ENCODE measurements around the gene CCDC60. TPM values are rescaled to one million over a fixed set of nuclear protein-coding genes. Genes with fewer than 3 reads are reported as not detected.

The CCDC60 gene
- polyA plus RNA-seq, 3 donors from 2014 or later = not detected

- Mint-ChIP-seq H3K27me3 (ENCODE audit: low read depth in 3 of 3) (peaks cover 0 to 7% (median 2%) of the 10 kb centered on the region in 3 donors), H3K4me3 (no peak overlapping the region), H3K4me1 (no peaks in the 10 kb centered on the region), H3K9me3 (no peaks in the 10 kb centered on the region), H3K27ac (no peak overlapping the region), H3K36me3 (no peaks in the 10 kb centered on the region)
- no peak for DNase-seq
Observed at GRCh38 chr12:119363037-119363436, 28.5 kb downstream of the CCDC60 start.

- Mint-ChIP-seq H3K36me3 (no peaks in the 10 kb centered on the region), H3K4me1 (no peaks in the 10 kb centered on the region), H3K4me3 (no peak overlapping the region), H3K9me3 (no peaks in the 10 kb centered on the region), H3K27ac (no peak overlapping the region), H3K27me3 (ENCODE audit: low read depth in 3 of 3) (peaks cover 0 to 6% (median 2%) of the 10 kb centered on the region in 3 donors)
- DNase-seq = no peak
Observed at GRCh38 chr12:119363490-119363889, 29.0 kb downstream of the CCDC60 start.

GRCh38 chr12:119365451-119365850, 30.9 kb downstream of the CCDC60 start:
- no peak for DNase-seq
- Mint-ChIP-seq H3K36me3 (no peaks in the 10 kb centered on the region), H3K4me3 (no peak overlapping the region), H3K4me1 (no peaks in the 10 kb centered on the region), H3K9me3 (no peaks in the 10 kb centered on the region), H3K27me3 (ENCODE audit: low read depth in 3 of 3) (peaks cover 0 to 6% (median 2%) of the 10 kb centered on the region in 3 donors), H3K27ac (no peak overlapping the region)

DNA sequence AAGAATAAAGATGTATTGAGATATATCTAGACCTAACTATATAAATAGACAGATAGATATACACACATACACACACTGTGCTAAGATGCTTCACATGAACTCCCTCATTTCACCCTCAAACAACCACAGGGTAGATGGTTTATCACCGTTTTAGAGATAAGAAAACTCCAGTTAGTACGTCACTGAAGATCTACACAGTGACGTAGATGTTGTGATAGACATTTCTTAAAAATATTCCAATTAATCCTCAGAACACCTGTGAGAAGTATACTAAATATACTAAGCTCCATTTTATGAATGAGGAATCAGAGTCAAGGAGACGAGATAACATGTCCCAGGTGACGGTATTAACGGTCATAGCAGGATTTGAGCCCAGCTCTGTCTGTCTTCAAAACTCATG, 31.5 kb downstream of the CCDC60 start:
- Mint-ChIP-seq H3K4me1 (no peaks in the 10 kb centered on the region), H3K27ac (no peak overlapping the region), H3K36me3 (no peaks in the 10 kb centered on the region), H3K27me3 (ENCODE audit: low read depth in 3 of 3) (peaks cover 0 to 6% (median 2%) of the 10 kb centered on the region in 3 donors), H3K4me3 (no peak overlapping the region), H3K9me3 (no peaks in the 10 kb centered on the region)
- DNase-seq = no peak

GRCh38 chr12:119369161-119369560, 34.6 kb downstream of the CCDC60 start:
- H3K4me3 Mint-ChIP-seq = no peak overlapping the region
- no peaks in the 10 kb centered on the region for H3K36me3 Mint-ChIP-seq
- H3K27me3 Mint-ChIP-seq (ENCODE audit: low read depth in 3 of 3) = peaks cover 0 to 5% (median 0%) of the 10 kb centered on the region in 3 donors
- no peak for DNase-seq
- no peaks in the 10 kb centered on the region for H3K9me3 Mint-ChIP-seq
- no peaks in the 10 kb centered on the region for H3K4me1 Mint-ChIP-seq
- H3K27ac Mint-ChIP-seq = no peak overlapping the region

DNA sequence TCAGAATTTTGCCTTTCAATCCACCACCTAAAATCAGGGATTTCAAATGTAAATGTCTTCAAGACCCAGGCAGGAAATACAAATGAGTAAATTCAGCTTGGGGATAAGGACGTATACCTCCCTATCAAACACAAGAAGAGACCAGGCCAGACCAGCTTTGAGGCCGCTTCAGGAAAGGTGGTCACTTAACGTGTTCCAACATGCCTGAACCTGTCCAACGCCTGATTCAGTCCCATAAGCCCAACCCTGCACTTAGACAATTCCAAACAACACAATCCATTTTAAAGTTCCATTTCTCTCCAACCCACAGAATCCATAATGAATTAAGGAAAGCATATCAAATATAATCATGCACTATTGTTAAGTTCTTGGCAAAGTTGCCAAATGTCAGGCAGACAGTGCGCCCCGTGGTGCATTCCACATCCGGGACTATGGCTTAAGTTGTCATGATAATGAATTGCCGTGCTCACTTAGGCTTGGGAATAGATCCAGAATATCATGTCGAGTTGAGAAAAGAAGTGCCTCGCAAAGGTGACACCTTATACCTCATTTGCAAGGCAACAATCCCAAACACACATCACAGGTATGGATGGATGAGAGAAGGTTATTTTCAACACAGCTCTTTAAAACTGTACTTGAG, 35.5 kb downstream of the CCDC60 start:
- Mint-ChIP-seq H3K4me3 (no peak overlapping the region), H3K9me3 (no peaks in the 10 kb centered on the region), H3K4me1 (no peaks in the 10 kb centered on the region), H3K36me3 (no peaks in the 10 kb centered on the region), H3K27me3 (ENCODE audit: low read depth in 3 of 3) (peaks cover 0 to 3% (median 0%) of the 10 kb centered on the region in 3 donors), H3K27ac (no peak overlapping the region)
- DNase-seq = no peak

DNA sequence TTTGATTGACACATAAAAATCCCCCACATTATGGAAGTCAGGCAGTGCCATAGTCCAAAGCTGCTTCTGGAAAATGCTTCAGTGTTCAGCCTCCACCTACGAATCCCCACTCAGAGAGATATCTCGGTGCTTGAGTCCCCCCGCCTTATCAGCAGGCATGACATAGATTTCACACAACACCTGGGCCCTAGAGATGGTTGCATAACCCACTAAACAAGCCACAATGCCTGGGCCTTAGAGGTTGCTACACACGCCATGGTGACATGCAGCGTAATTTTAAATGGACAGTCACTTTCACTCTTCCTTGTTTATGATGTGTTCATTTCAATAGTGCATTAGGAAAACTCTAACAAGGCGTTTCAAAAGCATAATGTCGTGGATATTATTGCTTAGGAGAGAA, 38.0 kb downstream of the CCDC60 start:
- no peaks in the 10 kb centered on the region for H3K36me3 Mint-ChIP-seq
- no peak overlapping the region for H3K27ac Mint-ChIP-seq
- peaks cover 0 to 3% (median 1%) of the 10 kb centered on the region in 3 donors for H3K27me3 Mint-ChIP-seq (ENCODE audit: low read depth in 3 of 3)
- no peak for DNase-seq
- no peak overlapping the region for H3K4me3 Mint-ChIP-seq
- no peaks in the 10 kb centered on the region for H3K4me1 Mint-ChIP-seq
- no peaks in the 10 kb centered on the region for H3K9me3 Mint-ChIP-seq

DNA sequence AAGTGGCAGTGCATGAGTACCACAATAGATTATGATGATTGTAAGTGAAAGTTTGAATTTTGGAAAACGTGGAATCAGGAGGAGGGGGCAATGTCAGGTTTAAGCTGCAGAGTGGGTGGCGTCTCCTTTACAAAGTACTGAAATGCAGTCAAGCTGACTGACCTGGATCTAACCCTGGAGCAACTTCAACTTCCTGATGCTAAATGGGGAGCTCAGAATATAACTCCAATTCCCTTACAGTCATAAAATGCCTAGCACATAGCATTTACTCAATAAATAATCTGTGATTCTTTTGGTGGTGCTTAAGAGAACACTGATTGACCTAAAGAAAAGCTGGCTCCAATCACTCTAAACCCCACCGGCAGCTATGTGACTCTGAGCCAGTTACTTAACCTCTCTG, 38.5 kb downstream of the CCDC60 start:
- Mint-ChIP-seq H3K27ac (no peak overlapping the region), H3K4me3 (no peak overlapping the region), H3K4me1 (no peaks in the 10 kb centered on the region), H3K9me3 (no peaks in the 10 kb centered on the region), H3K27me3 (ENCODE audit: low read depth in 3 of 3) (peaks cover 0 to 5% (median 3%) of the 10 kb centered on the region in 3 donors), H3K36me3 (no peaks in the 10 kb centered on the region)
- no peak for DNase-seq

DNA sequence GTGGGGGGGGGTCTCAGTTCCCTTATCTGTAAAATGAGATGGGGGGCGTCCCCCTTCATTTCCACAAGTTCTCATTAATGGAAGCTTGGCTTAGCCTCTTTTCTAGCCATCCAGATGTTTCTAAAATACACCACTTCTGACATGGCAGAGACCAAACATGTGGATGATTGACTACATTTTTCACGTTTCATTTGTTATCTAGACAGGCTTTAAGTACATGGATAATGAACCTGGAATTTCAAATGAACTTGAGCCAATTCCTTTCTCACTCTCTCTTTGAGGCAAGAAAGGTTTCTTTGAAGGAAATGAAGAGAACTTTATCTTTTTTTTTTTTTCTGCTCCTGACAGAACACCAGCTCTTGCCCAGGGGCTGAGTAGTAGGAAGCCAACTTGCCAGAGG, 39.1 kb downstream of the CCDC60 start:
- H3K27me3 Mint-ChIP-seq (ENCODE audit: low read depth in 3 of 3) = peaks cover 0 to 5% (median 3%) of the 10 kb centered on the region in 3 donors
- H3K4me3 Mint-ChIP-seq = no peak overlapping the region
- no peak overlapping the region for H3K27ac Mint-ChIP-seq
- H3K36me3 Mint-ChIP-seq = no peaks in the 10 kb centered on the region
- no peaks in the 10 kb centered on the region for H3K4me1 Mint-ChIP-seq
- no peaks in the 10 kb centered on the region for H3K9me3 Mint-ChIP-seq
- no peak for DNase-seq

GRCh38 chr12:119374635-119375034, 40.1 kb downstream of the CCDC60 start:
- Mint-ChIP-seq H3K36me3 (no peaks in the 10 kb centered on the region), H3K4me3 (no peak overlapping the region), H3K27ac (no peak overlapping the region), H3K27me3 (ENCODE audit: low read depth in 3 of 3) (peaks cover 0 to 5% (median 3%) of the 10 kb centered on the region in 3 donors), H3K9me3 (no peaks in the 10 kb centered on the region), H3K4me1 (no peaks in the 10 kb centered on the region)
- DNase-seq = no peak

DNA sequence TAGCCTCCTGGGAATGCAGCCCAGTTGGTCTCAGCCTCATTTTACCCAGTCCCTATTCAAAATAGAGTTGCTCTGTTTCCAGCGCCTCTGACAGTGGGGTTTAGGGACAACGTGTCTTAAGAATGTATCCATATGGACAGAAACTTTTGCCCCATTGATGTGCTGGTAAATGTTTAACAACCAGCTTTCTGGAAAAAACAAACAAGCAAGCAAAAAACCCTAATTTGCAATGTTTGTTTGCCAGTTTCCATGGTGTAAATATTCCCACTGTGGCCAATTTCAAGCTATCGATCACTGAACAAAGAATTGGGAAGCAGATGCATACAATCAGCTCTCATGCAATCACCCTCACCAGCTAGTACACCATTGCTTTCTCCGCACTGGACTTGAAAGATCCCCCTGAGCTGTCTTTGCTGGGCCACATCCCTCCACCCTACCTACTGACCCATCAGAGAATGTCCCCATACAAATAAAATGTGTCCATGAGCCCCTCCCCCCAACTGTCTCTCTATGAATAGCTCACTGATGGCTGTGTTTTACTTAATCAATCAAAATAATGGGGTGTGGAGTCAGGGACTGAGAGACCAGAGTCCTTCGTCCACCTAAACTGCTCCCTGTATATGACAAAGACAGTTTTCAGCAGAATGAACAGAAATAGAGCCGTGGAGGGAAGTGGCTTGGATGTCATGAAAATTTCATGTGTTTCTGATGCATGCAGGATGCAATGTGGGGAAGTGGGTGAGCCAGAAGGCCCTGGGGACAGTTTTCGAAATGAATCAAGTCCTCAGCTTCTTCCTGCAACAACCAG, 40.8 kb downstream of the CCDC60 start:
- Mint-ChIP-seq H3K27me3 (ENCODE audit: low read depth in 3 of 3) (peaks cover 0 to 4% (median 3%) of the 10 kb centered on the region in 3 donors), H3K27ac (peak overlapping the region in 1 of 6 donors; percentile 9), H3K4me1 (no peaks in the 10 kb centered on the region), H3K36me3 (no peaks in the 10 kb centered on the region), H3K4me3 (no peak overlapping the region), H3K9me3 (no peaks in the 10 kb centered on the region)
- DNase-seq = no peak

DNA sequence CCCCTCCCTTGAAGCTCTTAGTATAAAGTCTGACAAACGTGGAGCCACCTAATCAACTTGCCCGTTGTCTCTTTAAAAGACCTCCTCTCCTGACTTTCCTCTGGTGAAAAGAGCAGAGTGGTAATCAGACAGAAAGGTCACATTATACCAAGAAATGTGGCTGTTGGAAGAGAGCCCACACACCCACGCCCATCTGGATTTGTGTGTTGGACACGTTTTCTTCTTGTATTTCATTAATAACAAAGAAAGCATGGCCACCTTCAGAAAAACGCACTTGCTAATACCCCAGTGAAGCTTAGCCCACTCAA, 41.3 kb downstream of the CCDC60 start:
- H3K27ac Mint-ChIP-seq = no peak overlapping the region
- no peak overlapping the region for H3K4me3 Mint-ChIP-seq
- no peaks in the 10 kb centered on the region for H3K4me1 Mint-ChIP-seq

DNA sequence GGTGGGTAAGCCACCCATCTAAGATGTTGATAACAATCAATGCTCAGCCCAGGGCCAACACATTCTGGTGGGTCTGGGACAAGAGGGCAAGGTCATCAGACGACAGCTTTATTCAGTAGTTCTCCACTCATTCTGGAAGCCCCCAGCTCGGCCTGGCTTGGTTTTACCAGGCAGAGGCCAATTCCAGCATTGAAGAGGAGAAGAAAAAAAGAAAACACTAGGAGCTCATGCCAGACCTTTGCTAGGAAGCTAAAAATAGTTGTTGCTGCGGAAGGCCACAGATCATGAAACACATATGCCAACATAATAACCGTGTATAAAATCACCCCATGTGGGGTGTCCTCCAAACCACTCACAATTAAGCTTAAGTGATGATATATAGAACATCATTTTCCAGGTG, 44.4 kb downstream of the CCDC60 start:
- no peak for DNase-seq
- H3K9me3 Mint-ChIP-seq = peaks cover 0 to under 1% (median 0%) of the 10 kb centered on the region in 6 donors

More for the DNA sequence above, 41.3 kb downstream of the CCDC60 start:
- Mint-ChIP-seq H3K36me3 (no peaks in the 10 kb centered on the region), H3K9me3 (no peaks in the 10 kb centered on the region), H3K27me3 (ENCODE audit: low read depth in 3 of 3) (peaks cover 0 to 3% (median 3%) of the 10 kb centered on the region in 3 donors)
- DNase-seq = no peak

GRCh38 chr12:119381471-119382235, 47.1 kb downstream of the CCDC60 start:
- Mint-ChIP-seq H3K27me3 (ENCODE audit: low read depth in 3 of 3) (peaks cover 3 to 7% (median 5%) of the 10 kb centered on the region in 3 donors), H3K36me3 (no peaks in the 10 kb centered on the region), H3K27ac (no peak overlapping the region), H3K4me1 (no peaks in the 10 kb centered on the region), H3K4me3 (no peak overlapping the region), H3K9me3 (peaks cover 0 to 2% (median 0%) of the 10 kb centered on the region in 6 donors)
- no peak for DNase-seq

More for the DNA sequence above, 44.4 kb downstream of the CCDC60 start:
- H3K27ac Mint-ChIP-seq = no peak overlapping the region
- no peaks in the 10 kb centered on the region for H3K36me3 Mint-ChIP-seq
- H3K27me3 Mint-ChIP-seq (ENCODE audit: low read depth in 3 of 3) = peaks cover 3 to 5% (median 5%) of the 10 kb centered on the region in 3 donors
- no peaks in the 10 kb centered on the region for H3K4me1 Mint-ChIP-seq
- H3K4me3 Mint-ChIP-seq = no peak overlapping the region

Data from immature natural killer cell (primary cell).